DOHH2 (cell line): ENCODE results near the gene ATP9B.

Experiments used
- EZH2phosphoT487 ChIP-seq: fragments of 200-600 bp; sonication (generic); IDR thresholded peaks from 2 replicates; pipeline ENCODE4 v1.6.1; 2017; ENCODE audit warnings: borderline replicate concordance, mild to moderate bottlenecking, antibody characterized with exemption, low read length, moderate library complexity, mixed read lengths
- TF ChIP-seq, protein P1 (sequence below): fragments of 200-600 bp; sonication (generic); IDR thresholded peaks from one replicate; pipeline ENCODE4 v1.5.1; 2014; ENCODE audit warnings: antibody characterized with exemption, mild to moderate bottlenecking, low read depth, low read length; ENCODE audit not compliant: poor library complexity, severe bottlenecking

DNA sequence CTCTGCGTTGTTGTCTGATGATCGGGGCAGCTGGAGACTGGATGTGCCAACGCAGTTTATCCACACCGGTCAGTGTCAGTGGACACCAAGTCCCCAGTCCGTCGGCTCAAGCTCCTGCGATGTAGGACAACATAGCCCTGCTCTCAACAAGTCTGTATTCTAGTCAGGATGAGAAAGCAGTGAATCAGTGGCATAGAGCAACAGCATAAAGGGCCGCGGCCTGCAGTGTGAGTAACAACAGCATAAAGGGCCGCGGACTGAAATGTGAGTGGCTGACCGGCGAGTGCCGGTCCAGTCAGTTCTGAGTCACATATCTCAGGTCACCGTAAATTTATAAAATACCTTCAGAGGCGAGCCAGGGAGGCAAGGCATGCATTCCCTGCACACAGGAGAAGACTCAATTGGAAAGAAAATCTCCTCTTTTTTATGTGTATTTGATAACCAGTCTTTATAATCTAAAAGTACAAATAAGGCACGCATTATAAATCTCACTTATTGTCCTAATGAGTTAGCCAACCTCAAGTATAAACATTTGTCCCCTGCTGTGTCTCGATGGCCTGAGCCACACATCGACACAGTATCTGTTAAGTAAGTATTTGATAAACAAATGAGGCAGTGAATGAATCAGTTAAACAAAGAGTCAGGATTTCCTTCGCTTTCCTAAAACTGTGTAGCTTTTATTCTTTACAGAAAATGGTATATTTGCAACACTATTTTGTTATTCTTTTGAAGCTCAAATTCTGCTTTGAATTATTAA lies 292.8 kb downstream of the ATP9B start:
- TF ChIP-seq, protein P1, sequence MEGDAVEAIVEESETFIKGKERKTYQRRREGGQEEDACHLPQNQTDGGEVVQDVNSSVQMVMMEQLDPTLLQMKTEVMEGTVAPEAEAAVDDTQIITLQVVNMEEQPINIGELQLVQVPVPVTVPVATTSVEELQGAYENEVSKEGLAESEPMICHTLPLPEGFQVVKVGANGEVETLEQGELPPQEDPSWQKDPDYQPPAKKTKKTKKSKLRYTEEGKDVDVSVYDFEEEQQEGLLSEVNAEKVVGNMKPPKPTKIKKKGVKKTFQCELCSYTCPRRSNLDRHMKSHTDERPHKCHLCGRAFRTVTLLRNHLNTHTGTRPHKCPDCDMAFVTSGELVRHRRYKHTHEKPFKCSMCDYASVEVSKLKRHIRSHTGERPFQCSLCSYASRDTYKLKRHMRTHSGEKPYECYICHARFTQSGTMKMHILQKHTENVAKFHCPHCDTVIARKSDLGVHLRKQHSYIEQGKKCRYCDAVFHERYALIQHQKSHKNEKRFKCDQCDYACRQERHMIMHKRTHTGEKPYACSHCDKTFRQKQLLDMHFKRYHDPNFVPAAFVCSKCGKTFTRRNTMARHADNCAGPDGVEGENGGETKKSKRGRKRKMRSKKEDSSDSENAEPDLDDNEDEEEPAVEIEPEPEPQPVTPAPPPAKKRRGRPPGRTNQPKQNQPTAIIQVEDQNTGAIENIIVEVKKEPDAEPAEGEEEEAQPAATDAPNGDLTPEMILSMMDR = no peak
- no peak for TF ChIP-seq EZH2phosphoT487
